DMS79 treated with DMSO at 0.1 percent for 48 hours (cell line): ENCODE data around the gene SLC35E3.

ENCODE experiments used
- DNase-seq: peaks from one replicate; lab custom pipeline; 2025; lab: John Stamatoyannopoulos, UW

Gene SLC35E3

GRCh38 chr12:68771223-68771925, 25.4 kb downstream of the SLC35E3 start:
- no peak for DNase-seq

- DNase-seq, result no peak
Observed at GRCh38 chr12:68772714-68773113, 26.7 kb downstream of the SLC35E3 start.

GRCh38 chr12:68773582-68773981, 27.6 kb downstream of the SLC35E3 start:
- DNase-seq, result no peak

GRCh38 chr12:68775121-68775630, 29.2 kb downstream of the SLC35E3 start:
- no peak for DNase-seq

GRCh38 chr12:68776976-68777610, 31.1 kb downstream of the SLC35E3 start:
- no peak for DNase-seq

GRCh38 chr12:68779280-68779679, 33.3 kb downstream of the SLC35E3 start:
- no peak for DNase-seq

- no peak for DNase-seq
Observed at GRCh38 chr12:68780731-68781130, 34.8 kb downstream of the SLC35E3 start.

- no peak for DNase-seq
Observed at GRCh38 chr12:68781728-68782127, 35.8 kb downstream of the SLC35E3 start.

GRCh38 chr12:68784015-68784414, 38.0 kb downstream of the SLC35E3 start:
- no peak for DNase-seq

GRCh38 chr12:68785358-68785757, 39.4 kb downstream of the SLC35E3 start:
- no peak for DNase-seq

GRCh38 chr12:68785823-68786222, 39.8 kb downstream of the SLC35E3 start:
- no peak for DNase-seq

- DNase-seq, result no peak
Observed at GRCh38 chr12:68786929-68787328, 41.0 kb downstream of the SLC35E3 start.

GRCh38 chr12:68788554-68789143, 42.7 kb downstream of the SLC35E3 start:
- no peak for DNase-seq

- DNase-seq, result no peak
Observed at GRCh38 chr12:68789144-68789878, 43.3 kb downstream of the SLC35E3 start.

- no peak for DNase-seq
Observed at GRCh38 chr12:68790081-68790951, 44.3 kb downstream of the SLC35E3 start.

GRCh38 chr12:68790952-68791234, 44.9 kb downstream of the SLC35E3 start:
- DNase-seq, result no peak

- no peak for DNase-seq
Observed at GRCh38 chr12:68791897-68792481, 46.0 kb downstream of the SLC35E3 start.

- DNase-seq, result no peak
Observed at GRCh38 chr12:68792952-68793351, 47.0 kb downstream of the SLC35E3 start.

- DNase-seq, result no peak
Observed at GRCh38 chr12:68793436-68793835, 47.5 kb downstream of the SLC35E3 start.

GRCh38 chr12:68793975-68794652, 48.1 kb downstream of the SLC35E3 start:
- no peak for DNase-seq
